GM23338 (cell line): ENCODE measurements around the gene C17orf114.

Experiments used
- ATAC-seq: fragments of 200-7000 bp; cut with Tn5 transposase; 3 replicates; pipeline ENCODE4 v1.9.1; 2020
- DNase-seq: peaks from one replicate; pipeline ENCODE4 v3.0.0-alpha.2; 2015; ENCODE audit warnings: low spot score
- H2AFZ ChIP-seq: fragments of 200-600 bp; sonication (generic); 2 replicates; pipeline ENCODE4 v1.8.0; 2016; ENCODE audit warnings: antibody characterized with exemption, mild to moderate bottlenecking, moderate library complexity
- H3F3A ChIP-seq: fragments of 200-600 bp; sonication (generic); replicated peaks from 2 replicates; pipeline ENCODE4 v1.8.0; 2017; ENCODE audit warnings: antibody characterized with exemption, mixed run types, low read depth
- H3K27ac ChIP-seq: fragments of 200-600 bp; sonication (generic); 2 replicates; pipeline ENCODE4 v1.6.1; 2016; ENCODE audit warnings: low read depth
- H3K27me3 ChIP-seq: fragments of 200-600 bp; sonication (generic); 2 replicates; pipeline ENCODE4 v1.8.0; 2016; ENCODE audit warnings: mild to moderate bottlenecking, mixed run types, moderate library complexity; ENCODE audit not compliant: insufficient read depth
- H3K36me3 ChIP-seq: fragments of 200-600 bp; sonication (generic); 2 replicates; pipeline ENCODE4 v1.8.0; 2016; ENCODE audit warnings: mild to moderate bottlenecking; ENCODE audit not compliant: insufficient read depth
- H3K4me1 ChIP-seq: fragments of 200-600 bp; sonication (generic); 2 replicates; pipeline ENCODE4 v1.8.0; 2016; ENCODE audit warnings: mild to moderate bottlenecking, moderate library complexity; ENCODE audit not compliant: insufficient read depth
- H3K4me2 ChIP-seq: fragments of 200-600 bp; sonication (generic); 2 replicates; pipeline ENCODE4 v1.7.1; 2017; ENCODE audit warnings: mixed run types
- H3K4me3 ChIP-seq: fragments of 200-600 bp; sonication (generic); 2 replicates; pipeline ENCODE4 v1.6.1; 2016; ENCODE audit warnings: mixed run types
- H3K79me2 ChIP-seq: fragments of 200-600 bp; sonication (generic); replicated peaks from 2 replicates; pipeline ENCODE4 v1.8.0; 2017; ENCODE audit warnings: mild to moderate bottlenecking; ENCODE audit not compliant: insufficient read depth
- H3K9me2 ChIP-seq: fragments of 200-600 bp; sonication (generic); 2 replicates; pipeline ENCODE4 v1.8.0; 2017; ENCODE audit not compliant: insufficient read depth
- H4K20me1 ChIP-seq: fragments of 200-600 bp; sonication (generic); replicated peaks from 2 replicates; pipeline ENCODE4 v1.8.0; 2017; ENCODE audit warnings: mild to moderate bottlenecking; ENCODE audit not compliant: insufficient read depth
- H3K27ac Mint-ChIP-seq: 2 replicates; pipeline ENCODE4 v1.8.0; 2020; ENCODE audit warnings: inconsistent platforms, mild to moderate bottlenecking, moderate library complexity, mixed read lengths
- H3K27me3 Mint-ChIP-seq: 3 replicates; pipeline ENCODE4 v1.8.0; 2022; ENCODE audit warnings: low read depth, mild to moderate bottlenecking, moderate library complexity, mixed read lengths, inconsistent platforms; ENCODE audit not compliant: insufficient read depth, poor library complexity
- H3K36me3 Mint-ChIP-seq: 3 replicates; pipeline ENCODE4 v1.8.0; 2021; ENCODE audit warnings: low read depth, mild to moderate bottlenecking, inconsistent platforms, moderate library complexity, mixed read lengths
- H3K4me1 Mint-ChIP-seq: 3 replicates; pipeline ENCODE4 v1.8.0; 2020; ENCODE audit warnings: mild to moderate bottlenecking, inconsistent platforms, mixed read lengths
- H3K4me3 Mint-ChIP-seq: 3 replicates; pipeline ENCODE4 v1.8.0; 2021; ENCODE audit warnings: moderate library complexity, mild to moderate bottlenecking, inconsistent platforms, mixed read lengths
- H3K9me3 Mint-ChIP-seq: 3 replicates; pipeline ENCODE4 v1.8.0; 2020; ENCODE audit warnings: moderate library complexity, mild to moderate bottlenecking, inconsistent platforms, mixed read lengths
- CREB1 ChIP-seq: fragments of 250-450 bp; sonication (Bioruptor Pico); IDR thresholded peaks from 2 replicates; pipeline ENCODE4 v1.5.0; 2020; ENCODE audit warnings: low read depth, mild to moderate bottlenecking, moderate library complexity
- ETS1 ChIP-seq: IDR thresholded peaks from 2 replicates; pipeline ENCODE4 v1.6.1; 2016; ENCODE audit warnings: antibody characterized with exemption
- EZH2 ChIP-seq: fragments of 200-600 bp; sonication (generic); IDR thresholded peaks from one replicate; pipeline ENCODE4 v1.8.0; 2017; ENCODE audit warnings: antibody characterized with exemption, mild to moderate bottlenecking, low read depth; ENCODE audit not compliant: unreplicated experiment
- EZH2phosphoT487 ChIP-seq: fragments of 200-600 bp; sonication (generic); IDR thresholded peaks from one replicate; pipeline ENCODE4 v1.8.1; 2018; ENCODE audit warnings: antibody characterized with exemption; ENCODE audit not compliant: unreplicated experiment
- JUNB ChIP-seq: IDR thresholded peaks from one replicate; pipeline ENCODE4 v1.6.1; 2016; ENCODE audit warnings: antibody characterized with exemption; ENCODE audit not compliant: unreplicated experiment
- NANOG ChIP-seq: IDR thresholded peaks from 2 replicates; pipeline ENCODE4 v1.6.1; 2016; ENCODE audit warnings: antibody characterized with exemption, borderline replicate concordance
- POLR2AphosphoS5 ChIP-seq: IDR thresholded peaks from 2 replicates; pipeline ENCODE4 v1.6.1; 2016; ENCODE audit warnings: antibody characterized with exemption, low read depth
- STAT1 ChIP-seq: IDR thresholded peaks from one replicate; pipeline ENCODE4 v1.6.1; 2016; ENCODE audit warnings: antibody characterized with exemption; ENCODE audit not compliant: unreplicated experiment
- ZNF114 ChIP-seq: fragments of 250-450 bp; sonication (Bioruptor Pico); IDR thresholded peaks from 2 replicates; pipeline ENCODE4 v1.5.0; 2020; ENCODE audit warnings: mild to moderate bottlenecking, moderate library complexity
- ZNF331 ChIP-seq: fragments of 250-450 bp; sonication (Bioruptor Pico); IDR thresholded peaks from 2 replicates; pipeline ENCODE4 v1.5.0; 2020; ENCODE audit warnings: low read depth, mild to moderate bottlenecking, moderate library complexity
- TF ChIP-seq, protein P1 (sequence below): IDR thresholded peaks from one replicate; pipeline ENCODE4 v1.6.1; 2018; ENCODE audit warnings: antibody characterized with exemption; ENCODE audit not compliant: unreplicated experiment
- TF ChIP-seq, protein P2 (sequence below): fragments of 250-450 bp; sonication (Bioruptor Pico); IDR thresholded peaks from 2 replicates; pipeline ENCODE4 v1.5.0; 2020; ENCODE audit warnings: mild to moderate bottlenecking, moderate library complexity
- TF ChIP-seq, protein P3 (sequence below), 2 experiments: fragments of 200-600 bp in 1 of 2; sonication (generic) in 1 of 2; conservative IDR thresholded peaks; 2 replicates each; pipeline versions ENCODE4 v1.5.1 to v1.6.1; 2016 to 2017; ENCODE audit warnings: antibody characterized with exemption in 2 of 2, low read depth in 2 of 2, mild to moderate bottlenecking in 2 of 2, moderate library complexity in 1 of 2

The C17orf114 gene

GRCh38 chr17:4806456-4806776, 4.3 kb upstream of the C17orf114 start:
- H3K27me3 Mint-ChIP-seq: peaks cover 22% of the 10 kb centered on the region
- Histone ChIP-seq H3K27me3 (no peaks in the 10 kb centered on the region), H3K27ac (0 out of 2 replicates have a peak overlapping the region, but pooled peaks have one; percentile 6), H3F3A (no peaks in the 10 kb centered on the region), H2AFZ (0 out of 2 replicates have a peak overlapping the region, but pooled peaks have one; percentile 44), H4K20me1 (no peaks in the 10 kb centered on the region; the same call in 1 of the 2 replicates), H3K4me3 (peak overlapping the region; percentile 77), H3K9me2 (no peaks in the 10 kb centered on the region), H3K36me3 (peaks cover 10% of the 10 kb centered on the region; the same call in 1 of the 2 replicates), H3K4me1 (peaks cover 6% of the 10 kb centered on the region), H3K79me2 (no peaks in the 10 kb centered on the region), H3K4me2 (peak overlapping the region; percentile 80)
- ATAC-seq (no peak), DNase-seq (peak; percentile 70)
- no peak for TF ChIP-seq STAT1
- no peak for TF ChIP-seq NANOG
- no peak for TF ChIP-seq CREB1 (CRISPR knock-in tag)
- TF ChIP-seq JUNB: no peak
- TF ChIP-seq ETS1: no peak
- no peak for TF ChIP-seq ZNF331 (CRISPR knock-in tag)
- TF ChIP-seq EZH2: no peak
- TF ChIP-seq, protein P1, sequence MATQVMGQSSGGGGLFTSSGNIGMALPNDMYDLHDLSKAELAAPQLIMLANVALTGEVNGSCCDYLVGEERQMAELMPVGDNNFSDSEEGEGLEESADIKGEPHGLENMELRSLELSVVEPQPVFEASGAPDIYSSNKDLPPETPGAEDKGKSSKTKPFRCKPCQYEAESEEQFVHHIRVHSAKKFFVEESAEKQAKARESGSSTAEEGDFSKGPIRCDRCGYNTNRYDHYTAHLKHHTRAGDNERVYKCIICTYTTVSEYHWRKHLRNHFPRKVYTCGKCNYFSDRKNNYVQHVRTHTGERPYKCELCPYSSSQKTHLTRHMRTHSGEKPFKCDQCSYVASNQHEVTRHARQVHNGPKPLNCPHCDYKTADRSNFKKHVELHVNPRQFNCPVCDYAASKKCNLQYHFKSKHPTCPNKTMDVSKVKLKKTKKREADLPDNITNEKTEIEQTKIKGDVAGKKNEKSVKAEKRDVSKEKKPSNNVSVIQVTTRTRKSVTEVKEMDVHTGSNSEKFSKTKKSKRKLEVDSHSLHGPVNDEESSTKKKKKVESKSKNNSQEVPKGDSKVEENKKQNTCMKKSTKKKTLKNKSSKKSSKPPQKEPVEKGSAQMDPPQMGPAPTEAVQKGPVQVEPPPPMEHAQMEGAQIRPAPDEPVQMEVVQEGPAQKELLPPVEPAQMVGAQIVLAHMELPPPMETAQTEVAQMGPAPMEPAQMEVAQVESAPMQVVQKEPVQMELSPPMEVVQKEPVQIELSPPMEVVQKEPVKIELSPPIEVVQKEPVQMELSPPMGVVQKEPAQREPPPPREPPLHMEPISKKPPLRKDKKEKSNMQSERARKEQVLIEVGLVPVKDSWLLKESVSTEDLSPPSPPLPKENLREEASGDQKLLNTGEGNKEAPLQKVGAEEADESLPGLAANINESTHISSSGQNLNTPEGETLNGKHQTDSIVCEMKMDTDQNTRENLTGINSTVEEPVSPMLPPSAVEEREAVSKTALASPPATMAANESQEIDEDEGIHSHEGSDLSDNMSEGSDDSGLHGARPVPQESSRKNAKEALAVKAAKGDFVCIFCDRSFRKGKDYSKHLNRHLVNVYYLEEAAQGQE: no peak
- no peak for TF ChIP-seq EZH2phosphoT487
- TF ChIP-seq ZNF114 (CRISPR knock-in tag): no peak
- no peak for TF ChIP-seq POLR2AphosphoS5
- TF ChIP-seq, protein P2, sequence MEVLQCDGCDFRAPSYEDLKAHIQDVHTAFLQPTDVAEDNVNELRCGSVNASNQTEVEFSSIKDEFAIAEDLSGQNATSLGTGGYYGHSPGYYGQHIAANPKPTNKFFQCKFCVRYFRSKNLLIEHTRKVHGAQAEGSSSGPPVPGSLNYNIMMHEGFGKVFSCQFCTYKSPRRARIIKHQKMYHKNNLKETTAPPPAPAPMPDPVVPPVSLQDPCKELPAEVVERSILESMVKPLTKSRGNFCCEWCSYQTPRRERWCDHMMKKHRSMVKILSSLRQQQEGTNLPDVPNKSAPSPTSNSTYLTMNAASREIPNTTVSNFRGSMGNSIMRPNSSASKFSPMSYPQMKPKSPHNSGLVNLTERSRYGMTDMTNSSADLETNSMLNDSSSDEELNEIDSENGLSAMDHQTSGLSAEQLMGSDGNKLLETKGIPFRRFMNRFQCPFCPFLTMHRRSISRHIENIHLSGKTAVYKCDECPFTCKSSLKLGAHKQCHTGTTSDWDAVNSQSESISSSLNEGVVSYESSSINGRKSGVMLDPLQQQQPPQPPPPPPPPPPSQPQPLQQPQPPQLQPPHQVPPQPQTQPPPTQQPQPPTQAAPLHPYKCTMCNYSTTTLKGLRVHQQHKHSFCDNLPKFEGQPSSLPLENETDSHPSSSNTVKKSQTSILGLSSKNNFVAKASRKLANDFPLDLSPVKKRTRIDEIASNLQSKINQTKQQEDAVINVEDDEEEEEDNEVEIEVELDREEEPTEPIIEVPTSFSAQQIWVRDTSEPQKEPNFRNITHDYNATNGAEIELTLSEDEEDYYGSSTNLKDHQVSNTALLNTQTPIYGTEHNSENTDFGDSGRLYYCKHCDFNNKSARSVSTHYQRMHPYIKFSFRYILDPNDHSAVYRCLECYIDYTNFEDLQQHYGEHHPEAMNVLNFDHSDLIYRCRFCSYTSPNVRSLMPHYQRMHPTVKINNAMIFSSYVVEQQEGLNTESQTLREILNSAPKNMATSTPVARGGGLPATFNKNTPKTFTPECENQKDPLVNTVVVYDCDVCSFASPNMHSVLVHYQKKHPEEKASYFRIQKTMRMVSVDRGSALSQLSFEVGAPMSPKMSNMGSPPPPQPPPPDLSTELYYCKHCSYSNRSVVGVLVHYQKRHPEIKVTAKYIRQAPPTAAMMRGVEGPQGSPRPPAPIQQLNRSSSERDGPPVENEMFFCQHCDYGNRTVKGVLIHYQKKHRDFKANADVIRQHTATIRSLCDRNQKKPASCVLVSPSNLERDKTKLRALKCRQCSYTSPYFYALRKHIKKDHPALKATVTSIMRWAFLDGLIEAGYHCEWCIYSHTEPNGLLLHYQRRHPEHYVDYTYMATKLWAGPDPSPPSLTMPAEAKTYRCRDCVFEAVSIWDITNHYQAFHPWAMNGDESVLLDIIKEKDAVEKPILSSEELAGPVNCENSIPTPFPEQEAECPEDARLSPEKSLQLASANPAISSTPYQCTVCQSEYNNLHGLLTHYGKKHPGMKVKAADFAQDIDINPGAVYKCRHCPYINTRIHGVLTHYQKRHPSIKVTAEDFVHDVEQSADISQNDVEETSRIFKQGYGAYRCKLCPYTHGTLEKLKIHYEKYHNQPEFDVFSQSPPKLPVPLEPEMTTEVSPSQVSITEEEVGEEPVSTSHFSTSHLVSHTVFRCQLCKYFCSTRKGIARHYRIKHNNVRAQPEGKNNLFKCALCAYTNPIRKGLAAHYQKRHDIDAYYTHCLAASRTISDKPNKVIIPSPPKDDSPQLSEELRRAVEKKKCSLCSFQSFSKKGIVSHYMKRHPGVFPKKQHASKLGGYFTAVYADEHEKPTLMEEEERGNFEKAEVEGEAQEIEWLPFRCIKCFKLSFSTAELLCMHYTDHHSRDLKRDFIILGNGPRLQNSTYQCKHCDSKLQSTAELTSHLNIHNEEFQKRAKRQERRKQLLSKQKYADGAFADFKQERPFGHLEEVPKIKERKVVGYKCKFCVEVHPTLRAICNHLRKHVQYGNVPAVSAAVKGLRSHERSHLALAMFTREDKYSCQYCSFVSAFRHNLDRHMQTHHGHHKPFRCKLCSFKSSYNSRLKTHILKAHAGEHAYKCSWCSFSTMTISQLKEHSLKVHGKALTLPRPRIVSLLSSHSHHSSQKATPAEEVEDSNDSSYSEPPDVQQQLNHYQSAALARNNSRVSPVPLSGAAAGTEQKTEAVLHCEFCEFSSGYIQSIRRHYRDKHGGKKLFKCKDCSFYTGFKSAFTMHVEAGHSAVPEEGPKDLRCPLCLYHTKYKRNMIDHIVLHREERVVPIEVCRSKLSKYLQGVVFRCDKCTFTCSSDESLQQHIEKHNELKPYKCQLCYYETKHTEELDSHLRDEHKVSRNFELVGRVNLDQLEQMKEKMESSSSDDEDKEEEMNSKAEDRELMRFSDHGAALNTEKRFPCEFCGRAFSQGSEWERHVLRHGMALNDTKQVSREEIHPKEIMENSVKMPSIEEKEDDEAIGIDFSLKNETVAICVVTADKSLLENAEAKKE: no peak
- TF ChIP-seq, protein P3, sequence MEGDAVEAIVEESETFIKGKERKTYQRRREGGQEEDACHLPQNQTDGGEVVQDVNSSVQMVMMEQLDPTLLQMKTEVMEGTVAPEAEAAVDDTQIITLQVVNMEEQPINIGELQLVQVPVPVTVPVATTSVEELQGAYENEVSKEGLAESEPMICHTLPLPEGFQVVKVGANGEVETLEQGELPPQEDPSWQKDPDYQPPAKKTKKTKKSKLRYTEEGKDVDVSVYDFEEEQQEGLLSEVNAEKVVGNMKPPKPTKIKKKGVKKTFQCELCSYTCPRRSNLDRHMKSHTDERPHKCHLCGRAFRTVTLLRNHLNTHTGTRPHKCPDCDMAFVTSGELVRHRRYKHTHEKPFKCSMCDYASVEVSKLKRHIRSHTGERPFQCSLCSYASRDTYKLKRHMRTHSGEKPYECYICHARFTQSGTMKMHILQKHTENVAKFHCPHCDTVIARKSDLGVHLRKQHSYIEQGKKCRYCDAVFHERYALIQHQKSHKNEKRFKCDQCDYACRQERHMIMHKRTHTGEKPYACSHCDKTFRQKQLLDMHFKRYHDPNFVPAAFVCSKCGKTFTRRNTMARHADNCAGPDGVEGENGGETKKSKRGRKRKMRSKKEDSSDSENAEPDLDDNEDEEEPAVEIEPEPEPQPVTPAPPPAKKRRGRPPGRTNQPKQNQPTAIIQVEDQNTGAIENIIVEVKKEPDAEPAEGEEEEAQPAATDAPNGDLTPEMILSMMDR (conservative IDR thresholded peaks at IDR 0.05; ENCODE audit: low read depth in 2 of 2): no peak
- H3K27ac Mint-ChIP-seq: 0 out of 2 replicates have a peak overlapping the region, but pooled peaks have one; percentile 39
- peaks cover 8% of the 10 kb centered on the region; the same call in 2 of the 3 replicates for H3K4me1 Mint-ChIP-seq
- peaks cover 19% of the 10 kb centered on the region for H3K36me3 Mint-ChIP-seq
- peaks cover 3% of the 10 kb centered on the region; the same call in 2 of the 3 replicates for H3K9me3 Mint-ChIP-seq
- H3K4me3 Mint-ChIP-seq: peak overlapping the region; percentile 75
